HG03095 (cell line): ENCODE data around the gene NEK10.

Experiments
- ATAC-seq: cut with Tn5 transposase; IDR thresholded peaks from one replicate; pipeline ENCODE4 v1.9.1; 2021; ENCODE audit warnings: moderate library complexity; ENCODE audit not compliant: unreplicated experiment

Gene NEK10

DNA sequence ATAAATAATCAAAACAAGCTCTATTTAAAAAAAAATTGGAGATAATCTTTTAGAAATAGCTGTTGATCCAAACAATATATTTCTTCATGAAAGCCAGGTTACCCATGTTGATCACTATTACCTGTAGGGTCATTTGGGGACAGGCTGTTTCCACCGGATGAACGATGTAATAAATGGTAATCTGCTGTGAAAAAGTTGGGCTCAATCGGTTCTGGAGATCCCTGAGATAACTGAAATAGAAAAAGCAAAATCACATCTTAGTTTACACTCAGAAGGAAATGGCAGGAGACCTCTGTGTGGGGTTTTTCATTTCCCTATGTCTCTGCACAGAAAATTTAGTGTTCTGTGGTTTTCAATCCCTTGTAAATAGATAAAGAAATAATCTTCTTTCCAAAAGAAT is 249.5 kb downstream of the NEK10 start:
- ATAC-seq: no peak

DNA sequence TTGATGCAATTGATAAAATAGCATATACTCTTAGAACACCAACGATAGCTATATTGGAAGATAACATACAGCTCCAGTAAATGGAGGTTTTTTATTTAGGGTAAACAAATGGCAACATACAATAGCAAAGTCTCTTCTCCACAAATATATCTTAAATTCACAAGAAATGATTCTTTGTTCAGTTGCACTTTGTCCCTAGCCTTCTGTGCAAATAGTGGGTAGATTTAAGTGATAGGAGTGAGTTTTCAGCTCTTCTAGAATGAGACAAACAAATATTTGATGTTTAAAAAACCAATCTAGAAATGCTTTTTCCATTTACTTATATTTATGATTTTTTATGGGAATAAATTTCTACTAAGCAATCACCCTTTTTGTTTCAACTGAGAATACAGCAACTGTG is 253.8 kb downstream of the NEK10 start:
- no peak for ATAC-seq

DNA sequence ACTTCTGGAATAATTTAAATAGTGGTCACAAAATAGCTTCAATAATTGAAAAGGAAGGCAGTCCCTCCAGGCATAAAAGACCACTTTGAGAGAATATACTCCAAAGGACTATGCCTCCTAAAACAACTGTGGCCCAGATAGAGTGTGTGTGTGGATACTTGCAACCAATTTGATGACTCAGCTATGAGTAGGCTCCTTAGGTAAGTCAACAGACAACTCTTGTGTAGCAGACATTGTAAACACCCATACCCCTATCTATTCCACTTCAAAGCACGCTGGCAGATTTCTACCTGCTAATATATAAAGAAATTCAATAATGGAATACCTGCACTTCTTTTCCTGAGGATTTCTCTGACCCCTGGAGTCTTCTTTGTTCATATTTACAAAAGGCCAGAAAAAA is 254.5 kb downstream of the NEK10 start:
- no peak for ATAC-seq

DNA sequence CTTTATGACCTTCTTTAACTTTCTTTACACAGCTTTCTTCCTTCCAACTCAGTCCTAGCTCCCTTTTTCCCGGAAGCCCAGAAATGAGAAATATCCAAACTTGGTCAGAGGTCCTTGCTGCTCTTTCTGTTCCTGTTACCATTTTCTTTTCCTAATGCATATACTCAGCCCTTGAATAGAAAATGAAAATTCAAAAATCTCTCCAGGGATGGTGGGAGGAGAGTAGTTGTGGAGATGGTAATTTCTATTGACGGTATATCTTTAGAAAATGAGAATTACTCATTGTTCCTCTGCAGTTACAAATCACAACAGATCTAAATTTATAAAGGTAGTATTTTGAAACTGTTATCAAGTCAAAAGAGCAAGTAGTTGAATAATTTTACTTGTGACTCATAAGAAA is 255.1 kb downstream of the NEK10 start:
- ATAC-seq: no peak

DNA sequence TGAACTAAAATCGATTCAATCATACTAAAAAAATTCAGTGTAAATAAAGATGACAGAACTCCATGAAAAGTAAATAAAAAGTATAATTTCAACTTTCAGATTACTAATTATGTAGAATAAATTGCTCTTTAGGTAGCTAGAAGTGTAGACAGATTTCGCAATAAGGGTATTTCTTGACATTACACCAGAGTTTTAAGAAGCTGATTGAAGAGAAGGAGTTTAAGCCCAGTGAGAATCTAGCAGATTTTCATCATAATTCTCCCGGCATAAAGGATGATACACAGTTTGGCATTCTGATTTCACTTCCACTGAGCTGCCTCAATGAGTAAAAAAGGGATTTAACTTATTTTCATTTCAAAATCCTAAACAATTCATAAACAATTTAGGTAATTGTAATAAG is 259.2 kb downstream of the NEK10 start:
- no peak for ATAC-seq

DNA sequence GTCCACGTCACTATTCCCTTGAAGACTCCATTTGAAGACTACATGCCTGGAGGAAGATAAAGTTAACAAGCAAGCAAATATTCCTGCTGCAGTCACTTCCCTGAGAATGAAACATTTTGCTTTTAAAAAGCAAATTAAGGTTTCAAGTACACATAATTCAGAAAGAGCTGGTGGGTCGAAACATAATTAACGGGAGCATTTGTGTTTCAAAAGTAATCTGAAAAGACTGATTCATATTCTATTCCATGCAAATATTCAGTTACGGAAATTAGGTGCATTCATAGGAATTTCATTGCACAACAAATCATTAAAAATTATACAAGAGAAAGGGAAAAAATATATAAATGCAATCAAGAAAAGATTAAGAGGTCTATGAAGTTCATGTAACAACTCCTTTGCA is 260.9 kb downstream of the NEK10 start:
- no peak for ATAC-seq

DNA sequence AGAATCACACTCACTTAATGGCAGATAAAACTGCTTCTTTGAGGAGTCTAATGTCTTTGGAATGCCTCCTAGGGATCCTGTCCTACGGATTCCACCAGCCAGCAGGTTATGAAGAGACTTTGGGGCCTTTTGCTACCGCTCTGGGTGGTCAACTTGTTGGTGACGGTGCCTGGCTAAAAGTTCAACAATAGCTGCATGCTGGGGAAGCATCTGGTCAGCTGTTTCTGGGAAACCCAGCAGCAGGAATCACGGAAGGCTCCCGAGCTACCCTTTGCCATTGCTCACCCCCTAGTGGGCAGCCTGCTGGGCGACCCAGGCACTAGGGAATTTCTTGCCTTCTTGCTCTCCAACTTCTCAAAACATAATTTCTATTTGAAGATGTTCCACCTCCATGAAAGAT is 263.3 kb downstream of the NEK10 start:
- ATAC-seq: no peak

DNA sequence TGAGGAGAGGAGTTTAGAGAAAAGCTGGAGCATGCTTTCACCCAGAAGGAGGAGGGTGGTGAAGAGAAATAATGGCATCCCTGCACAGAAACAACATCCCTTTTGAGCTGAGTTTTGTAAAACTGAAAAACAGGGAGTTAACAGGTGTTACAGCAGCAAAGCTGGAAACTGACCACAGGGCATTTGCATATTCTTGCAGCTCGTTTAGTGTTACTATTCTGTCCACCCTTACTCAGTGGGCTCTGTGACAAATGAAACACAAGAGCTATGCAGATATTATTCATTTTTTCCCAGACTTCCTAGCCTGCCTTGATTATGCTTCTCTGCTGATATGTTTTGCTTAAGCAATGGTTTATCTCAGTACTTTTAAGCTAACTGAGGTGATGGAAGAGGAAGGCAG is 272.0 kb downstream of the NEK10 start:
- ATAC-seq: no peak

DNA sequence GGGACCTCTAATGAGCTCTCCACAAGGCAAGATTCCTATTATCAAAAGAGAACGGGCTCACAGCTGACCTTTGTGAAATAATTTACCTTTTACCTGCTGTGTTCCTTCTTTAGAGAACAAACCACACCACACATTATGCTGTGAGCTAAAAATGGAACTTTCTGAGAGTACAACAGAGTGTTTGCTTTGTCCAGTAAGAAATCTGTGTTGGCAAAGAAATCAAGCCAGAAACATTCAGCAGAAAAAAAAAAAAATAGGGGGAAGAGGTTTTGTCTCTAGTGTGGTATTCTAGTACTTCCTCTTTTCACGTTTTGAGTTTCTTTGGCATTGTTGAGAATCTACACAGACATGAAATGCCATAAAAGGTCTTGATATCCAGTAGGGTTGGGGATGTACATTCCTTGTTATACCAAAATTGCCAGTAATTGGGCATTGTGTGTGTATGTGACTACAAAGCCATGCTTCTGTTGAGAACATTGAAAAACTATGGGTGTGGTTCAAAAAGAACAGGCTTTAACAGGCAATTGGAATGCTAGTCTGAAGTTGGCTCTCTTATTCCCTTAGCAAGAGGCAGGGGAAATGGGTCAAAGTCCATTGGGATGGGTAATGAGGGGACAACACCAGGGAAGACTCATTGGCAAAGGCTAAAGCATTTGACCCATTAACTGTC is 273.5 kb downstream of the NEK10 start:
- no peak for ATAC-seq

DNA sequence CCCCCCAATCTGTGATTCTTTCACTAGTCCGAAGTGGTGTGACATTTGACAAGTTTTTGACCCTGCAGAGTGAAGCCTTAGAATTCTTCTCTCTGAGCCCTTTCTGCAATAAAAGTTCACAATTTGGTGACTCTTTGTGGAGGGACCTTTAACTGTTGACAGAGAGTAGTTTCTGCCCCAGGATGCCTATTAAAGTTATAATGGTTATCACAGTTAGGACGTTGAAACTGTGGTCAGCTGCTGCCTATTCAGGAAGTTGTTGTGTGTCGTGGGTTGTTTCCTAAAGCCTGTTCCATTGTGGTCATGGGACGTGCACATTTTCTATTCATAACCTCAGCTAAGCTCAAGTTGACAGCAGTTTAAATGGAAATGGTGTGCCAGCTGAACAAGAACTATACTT is 274.5 kb downstream of the NEK10 start:
- no peak for ATAC-seq

DNA sequence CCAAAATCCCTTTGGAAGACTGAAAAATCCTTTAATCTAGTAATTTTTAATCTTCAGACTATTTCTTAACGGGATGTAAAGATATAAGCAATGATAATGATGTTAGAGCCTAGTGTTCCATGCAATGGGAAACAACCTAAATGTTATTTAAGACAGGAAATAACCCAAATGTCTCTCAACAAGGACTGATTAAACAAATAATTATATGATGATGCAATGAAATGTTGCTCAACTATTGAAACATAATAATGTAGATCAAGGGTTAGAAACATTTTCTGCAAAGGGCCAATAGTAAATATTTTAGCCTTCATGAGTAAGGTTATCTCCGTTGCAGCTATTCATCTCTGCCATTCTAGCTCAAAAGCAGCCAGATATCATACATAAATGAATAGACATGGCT is 275.4 kb downstream of the NEK10 start:
- no peak for ATAC-seq

DNA sequence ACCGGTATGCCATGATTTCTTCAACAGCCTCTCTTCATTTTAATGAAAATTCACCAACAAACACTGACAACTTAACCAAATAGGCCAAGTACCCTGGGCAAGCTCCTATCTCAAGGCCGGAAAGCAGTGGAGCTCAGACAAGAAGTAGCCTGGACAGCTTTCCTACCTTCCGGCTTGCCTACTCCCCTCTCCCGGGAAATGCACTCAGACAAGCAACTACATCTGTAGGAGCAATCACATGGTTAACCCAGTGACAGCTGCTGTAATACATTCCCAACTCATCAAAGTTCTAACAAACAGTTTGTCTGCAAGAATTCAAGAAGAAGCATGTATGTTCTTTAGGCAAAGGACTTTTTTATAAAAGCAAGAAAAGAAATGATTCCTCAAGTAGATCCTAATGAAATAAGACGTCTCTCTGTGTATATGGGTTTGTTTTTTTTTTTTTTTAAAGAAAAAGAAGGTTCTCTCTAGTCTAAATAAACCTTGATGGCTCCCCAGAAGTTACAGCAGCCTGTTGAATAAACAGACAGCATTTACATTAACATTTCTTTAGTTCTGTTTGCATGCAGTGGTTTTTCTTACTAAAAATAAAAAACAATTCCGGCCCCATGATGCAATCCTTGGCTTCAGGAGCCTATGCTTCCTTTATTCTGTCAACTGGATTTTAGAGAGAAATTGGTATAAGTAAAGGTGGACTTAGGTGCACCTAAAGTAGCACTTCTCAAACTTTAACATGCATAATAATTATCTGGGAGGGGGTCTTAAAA is 278.7 kb downstream of the NEK10 start:
- no peak for ATAC-seq

DNA sequence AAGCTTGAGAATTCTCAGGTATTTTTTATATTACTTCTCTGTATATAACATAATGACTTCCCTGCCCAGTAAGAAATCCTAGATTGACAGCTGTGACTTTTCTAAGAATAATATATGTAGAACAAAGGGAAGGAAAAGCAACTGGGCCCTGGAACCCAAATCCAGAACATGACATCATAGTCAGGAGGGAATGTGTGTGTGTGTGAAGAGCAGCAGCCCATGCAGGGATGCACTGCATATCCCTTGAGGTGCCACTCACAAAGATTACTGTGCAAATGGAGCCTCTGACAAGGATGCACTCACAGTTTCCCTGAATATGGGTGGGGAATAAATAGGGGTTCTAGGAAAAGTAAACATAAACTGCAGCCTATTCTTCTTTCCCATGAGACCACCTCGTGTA is 279.5 kb downstream of the NEK10 start:
- no peak for ATAC-seq

DNA sequence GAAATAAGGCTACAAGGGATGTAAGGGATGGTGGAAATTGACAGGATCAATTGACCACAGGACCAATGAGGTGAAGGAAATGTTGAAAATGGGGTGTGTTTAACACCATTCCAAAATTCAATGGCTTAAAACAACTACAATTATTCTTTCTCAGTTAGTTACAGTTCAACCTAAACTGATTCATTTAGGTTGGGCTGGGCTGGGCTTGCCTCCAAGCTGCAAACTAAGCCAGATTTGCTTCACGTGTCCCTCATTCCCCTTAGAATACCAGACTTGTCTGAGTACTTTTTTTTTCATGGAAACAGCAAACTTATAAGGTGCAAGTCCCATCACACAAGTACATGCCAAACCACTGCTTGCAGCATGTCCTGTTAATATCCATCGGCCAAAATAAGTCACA is 280.1 kb downstream of the NEK10 start:
- no peak for ATAC-seq

DNA sequence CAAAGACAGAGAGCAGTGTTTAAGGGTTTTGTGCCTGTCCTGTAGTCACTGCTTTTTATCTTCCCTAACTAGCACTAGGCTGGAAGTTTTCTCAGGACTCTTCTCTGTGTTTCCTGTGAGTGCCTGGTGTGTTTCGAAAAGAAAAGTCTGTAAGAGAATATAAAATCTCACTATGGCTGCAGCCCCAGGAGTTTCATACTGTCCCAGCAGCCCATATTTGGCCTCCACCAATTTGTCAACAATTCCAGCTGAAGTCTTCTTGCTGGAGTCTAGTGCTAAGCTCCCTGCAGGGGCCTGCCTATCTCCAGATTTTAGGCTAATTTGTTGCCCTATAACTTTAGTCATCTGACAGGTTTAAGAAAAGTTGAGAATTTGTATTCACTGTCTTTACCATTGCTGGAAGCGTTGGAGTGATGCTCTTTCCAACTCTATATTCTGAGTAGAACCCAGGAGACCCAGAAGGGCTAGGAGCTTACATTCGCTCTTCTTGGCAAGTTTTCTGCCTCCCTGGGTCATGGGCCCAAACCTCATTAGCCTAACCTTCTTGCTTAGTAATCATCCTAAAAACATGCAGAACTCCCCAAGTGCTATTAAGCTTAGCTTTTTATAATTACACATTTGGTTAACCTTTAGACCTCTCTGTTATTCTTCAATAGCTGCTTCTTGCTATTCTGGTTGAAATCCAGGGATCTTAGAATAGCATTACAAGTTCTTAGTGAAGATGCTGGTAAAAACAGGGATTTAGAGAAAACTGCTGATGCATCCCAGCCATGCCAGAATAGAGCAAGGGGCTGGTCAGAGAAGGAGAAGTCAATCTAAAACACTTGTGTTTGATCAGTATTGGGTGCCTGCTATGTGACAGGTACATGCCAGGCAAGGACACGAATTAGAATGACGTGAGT is 283.1 kb downstream of the NEK10 start:
- ATAC-seq: no peak

DNA sequence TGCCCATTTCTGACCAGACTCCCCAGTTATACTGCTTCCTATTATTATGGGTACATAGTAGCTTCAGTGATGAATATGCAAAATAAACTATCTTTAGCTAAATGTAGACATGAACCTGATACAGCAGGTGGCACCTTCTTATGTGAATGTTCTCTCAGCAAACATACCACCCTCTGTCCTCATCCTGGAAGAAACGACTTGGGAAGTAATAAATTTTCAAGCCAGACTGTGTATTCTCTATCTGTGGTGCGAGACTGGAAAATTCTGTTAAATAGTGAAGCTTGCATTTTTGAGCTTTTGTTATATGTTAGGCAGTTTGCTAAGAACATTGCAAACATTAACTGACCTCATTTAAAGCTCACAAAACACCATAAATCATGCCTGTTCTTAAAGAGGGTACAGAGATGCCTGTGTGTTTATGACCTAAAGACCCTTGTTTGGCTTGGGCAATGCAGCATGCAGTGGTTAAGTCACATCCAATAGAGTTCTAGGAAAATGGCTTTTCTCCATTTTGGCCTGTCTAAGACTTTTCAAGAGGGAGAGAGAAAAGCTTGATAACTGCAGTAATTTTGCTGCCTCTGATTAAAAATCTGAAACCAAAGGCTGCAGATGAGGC is 287.1 kb downstream of the NEK10 start:
- no peak for ATAC-seq

DNA sequence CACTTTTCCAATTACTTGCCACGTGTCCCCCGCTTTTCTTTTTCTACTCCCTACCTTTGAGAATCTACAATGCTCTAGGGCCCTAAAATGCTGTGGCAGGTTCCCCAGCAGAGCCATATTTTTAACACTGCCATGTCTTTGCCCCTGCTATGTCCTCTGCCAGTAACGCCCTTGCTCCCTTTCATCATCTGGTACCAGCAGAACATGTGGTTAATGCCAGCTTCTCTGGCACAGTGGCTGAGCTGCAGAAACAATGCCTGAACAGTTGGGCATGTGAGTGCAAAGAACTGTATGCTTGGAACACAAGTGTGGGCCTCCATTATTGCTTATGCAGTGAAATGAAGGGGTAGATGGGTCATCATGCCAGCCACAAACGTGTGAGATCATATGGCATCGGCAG is 287.6 kb downstream of the NEK10 start:
- no peak for ATAC-seq

DNA sequence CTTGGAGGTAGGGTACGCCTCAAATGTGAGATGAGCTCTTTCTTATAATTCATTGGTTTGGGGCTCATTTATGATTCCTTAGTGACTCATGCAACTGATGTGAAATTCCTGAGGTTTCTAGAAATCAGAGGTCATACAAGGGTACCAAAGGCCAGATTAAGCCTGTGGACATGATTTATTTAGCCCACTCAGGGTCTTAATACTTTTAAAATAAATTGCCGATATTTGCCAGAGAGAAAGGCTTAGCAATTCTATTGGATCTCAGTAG is 289.0 kb downstream of the NEK10 start:
- ATAC-seq: no peak

DNA sequence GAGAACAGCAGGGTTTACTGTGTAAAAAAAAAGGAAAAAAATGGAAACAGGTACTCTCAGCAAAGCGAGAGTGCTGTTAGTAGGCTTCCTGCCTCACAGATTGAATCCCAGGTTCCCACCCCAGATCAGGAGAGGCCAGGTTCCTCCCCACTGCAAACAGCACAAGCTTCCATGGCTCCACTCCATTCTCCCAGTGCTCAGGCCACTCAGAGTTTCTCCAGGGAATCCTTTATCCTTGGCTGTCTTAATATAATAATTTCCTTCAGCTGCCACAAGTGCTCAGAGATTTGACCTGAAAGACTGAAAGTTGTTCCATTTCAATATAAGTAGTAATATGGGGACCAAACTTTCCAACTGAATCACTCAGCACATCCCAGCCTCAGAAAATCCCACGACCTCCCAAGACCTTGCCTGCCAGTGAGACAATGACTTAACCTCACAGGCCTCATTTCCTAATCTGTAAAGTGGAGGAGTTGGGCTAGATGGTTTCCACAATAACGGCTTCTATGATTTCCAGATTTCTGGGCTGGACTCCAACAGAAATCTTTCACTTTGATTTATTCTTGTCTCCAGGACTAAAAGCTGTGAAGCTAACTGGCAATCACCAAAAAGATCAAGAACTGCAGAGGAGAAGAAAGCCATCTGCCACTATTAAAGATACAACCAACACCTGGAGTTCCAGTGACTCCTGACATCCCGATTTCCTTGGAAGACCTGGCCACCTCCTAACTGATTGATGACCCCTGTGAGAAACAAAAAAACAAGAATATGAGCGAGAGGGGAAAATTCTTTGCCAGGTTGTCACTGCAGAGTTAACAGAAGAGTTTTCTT is 289.5 kb downstream of the NEK10 start:
- ATAC-seq: no peak

DNA sequence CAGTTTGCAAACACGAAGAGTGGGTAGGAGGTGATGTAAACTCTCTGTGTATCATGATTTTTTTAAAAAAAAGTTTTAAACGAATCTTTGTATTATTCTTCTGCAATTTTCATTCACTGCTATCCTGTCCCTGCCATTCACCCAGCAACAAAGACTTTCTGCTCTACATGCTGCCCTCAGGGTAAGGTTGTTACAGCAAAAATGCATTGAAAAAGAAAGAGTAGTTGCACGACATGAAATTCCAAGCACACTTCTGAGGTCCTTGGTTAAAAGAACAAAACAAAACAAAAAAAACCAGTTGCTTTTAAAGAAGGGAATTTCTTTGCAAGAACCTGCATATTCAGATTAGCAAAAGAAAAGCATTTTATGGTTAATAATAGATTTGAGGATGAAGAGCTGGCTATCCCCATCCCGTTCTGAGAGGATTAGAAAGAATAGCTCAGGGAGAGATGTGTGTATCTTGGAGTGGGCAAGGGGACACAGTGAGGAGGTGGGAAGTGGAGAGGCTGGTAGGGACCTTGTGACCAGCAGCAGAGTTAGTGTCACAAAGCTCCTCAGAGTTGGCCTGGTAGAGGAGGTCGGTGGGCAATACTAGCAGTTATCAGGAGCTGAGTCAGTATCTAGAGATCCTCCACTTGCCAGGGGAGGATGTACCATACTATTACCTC is 290.8 kb downstream of the NEK10 start:
- ATAC-seq: no peak
